Measurements from ENCODE around the gene NCEH1.
"Not testable (repeated sequence)": the region's sequence is repeated elsewhere in the genome, so short reads cannot be mapped to it uniquely, and the experiment has no call there.

NCEH1 gene

GRCh38 chr3:172613845-172614244 lies 97.0 kb downstream of the NCEH1 start:
- DNase-seq (ENCODE audit: low read depth in 2 of 3, low spot score in 2 of 3) = no peak

GRCh38 chr3:172612871-172613678 lies 97.8 kb downstream of the NCEH1 start:
- no peak for DNase-seq (ENCODE audit: low read depth in 2 of 3, low spot score in 2 of 3)

DNA sequence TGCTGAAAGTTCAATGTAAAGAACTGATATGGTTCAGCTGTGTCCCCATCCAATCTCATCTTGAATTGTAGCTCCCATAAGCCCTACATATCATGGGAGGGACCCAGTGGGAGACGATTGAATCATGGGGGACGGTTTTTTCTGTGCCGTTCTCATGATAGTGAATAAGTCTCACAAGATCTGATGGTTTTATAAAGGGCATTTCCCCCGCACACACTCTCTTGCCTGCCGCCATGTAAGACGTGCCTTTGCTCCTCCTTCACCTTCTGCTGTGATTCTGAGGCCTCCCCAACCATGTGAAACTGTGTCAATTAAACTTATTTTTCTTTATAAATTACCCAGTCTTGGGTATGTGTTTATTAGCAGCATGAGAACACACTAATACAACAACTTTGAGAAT lies 101.1 kb downstream of the NCEH1 start:
- no peak for DNase-seq (ENCODE audit: low read depth in 2 of 3, low spot score in 2 of 3)

GRCh38 chr3:172608575-172608974 lies 102.3 kb downstream of the NCEH1 start:
- no peak for DNase-seq (ENCODE audit: low read depth in 2 of 3, low spot score in 2 of 3)

GRCh38 chr3:172607305-172608121 lies 103.4 kb downstream of the NCEH1 start:
- no peak for DNase-seq (ENCODE audit: low read depth in 2 of 3, low spot score in 2 of 3)

DNA sequence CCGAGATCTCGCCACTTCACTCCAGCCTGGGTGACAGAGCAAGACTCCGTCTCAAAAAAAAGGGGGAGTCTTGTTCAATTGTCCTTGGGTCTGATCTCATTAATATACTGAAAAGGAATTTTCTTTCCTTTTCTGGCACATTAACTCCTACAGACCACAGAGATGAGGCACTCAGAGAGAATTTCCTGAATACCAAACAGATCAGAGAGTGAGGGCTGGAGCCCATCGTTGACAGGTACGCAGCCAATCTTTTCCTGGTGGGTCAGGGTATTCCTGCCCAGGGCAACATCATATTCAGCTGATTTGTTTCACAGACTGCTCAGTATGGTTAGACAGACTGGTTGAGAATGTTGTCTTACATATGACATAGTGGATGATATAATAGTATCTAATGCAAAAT lies 104.8 kb downstream of the NCEH1 start:
- no peak for DNase-seq (ENCODE audit: low read depth in 2 of 3, low spot score in 2 of 3)

GRCh38 chr3:172604895-172605646 lies 105.8 kb downstream of the NCEH1 start:
- no peak for DNase-seq (ENCODE audit: low read depth in 2 of 3, low spot score in 2 of 3)

DNA sequence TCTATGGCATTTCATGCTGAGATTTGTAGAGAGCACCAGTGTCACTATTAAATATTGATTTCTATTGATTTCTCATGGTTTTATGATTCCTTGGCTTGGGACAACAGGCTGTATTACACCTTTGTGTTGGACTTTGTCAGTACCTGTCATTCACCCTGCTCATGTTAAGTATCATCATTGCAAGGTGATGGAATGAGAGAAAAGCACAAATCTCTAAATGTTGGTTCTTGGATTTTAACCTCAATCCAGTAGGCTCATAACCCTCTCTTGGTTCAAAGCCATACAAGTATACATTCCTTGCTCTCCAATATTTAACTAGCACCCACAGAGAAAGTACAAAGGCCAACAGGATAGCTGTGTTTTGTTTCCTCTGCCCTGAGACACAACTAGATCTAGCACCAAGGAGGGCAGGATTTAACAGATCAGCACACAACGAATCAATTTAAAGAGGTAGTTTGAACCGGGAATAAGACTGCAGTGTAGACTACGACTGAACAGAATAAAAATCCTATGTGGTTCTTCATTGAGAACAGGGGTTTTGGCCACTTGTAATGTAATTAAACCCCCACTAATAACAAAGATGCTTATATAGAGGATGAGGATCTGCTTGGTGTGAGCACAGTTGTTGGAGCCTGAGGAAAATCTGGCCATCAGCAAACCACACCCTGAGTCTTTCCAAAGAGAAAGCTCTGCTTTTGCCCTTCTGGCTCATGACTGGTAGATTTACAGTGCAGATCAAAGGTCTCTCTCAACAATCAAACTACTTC lies 109.6 kb downstream of the NCEH1 start:
- no peak for DNase-seq (ENCODE audit: low read depth in 2 of 3, low spot score in 2 of 3)

DNA sequence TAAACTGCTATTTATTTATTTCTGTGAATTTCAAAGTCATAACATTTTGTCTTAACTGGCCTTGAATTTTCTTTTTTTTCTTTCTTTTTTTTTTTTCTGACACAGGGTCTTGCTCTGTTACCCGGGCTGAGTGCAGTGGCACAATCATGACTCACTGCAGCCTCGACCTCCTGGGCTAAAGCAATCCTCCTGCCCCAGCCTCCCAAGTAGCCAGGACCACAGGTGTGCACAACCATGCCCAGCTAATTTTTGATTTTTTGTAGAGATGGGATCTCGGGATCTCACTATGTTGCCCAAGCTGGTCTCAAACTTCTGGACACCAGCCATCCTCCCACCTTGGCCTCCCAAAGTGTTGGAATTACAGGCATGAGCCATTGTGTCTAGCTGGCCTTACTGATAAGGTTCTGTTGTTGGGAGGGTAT lies 110.2 kb downstream of the NCEH1 start:
- DNase-seq (ENCODE audit: low read depth in 2 of 3, low spot score in 2 of 3) = no peak

GRCh38 chr3:172598904-172599303 lies 112.0 kb downstream of the NCEH1 start:
- DNase-seq (ENCODE audit: low read depth in 2 of 3, low spot score in 2 of 3) = no peak

DNA sequence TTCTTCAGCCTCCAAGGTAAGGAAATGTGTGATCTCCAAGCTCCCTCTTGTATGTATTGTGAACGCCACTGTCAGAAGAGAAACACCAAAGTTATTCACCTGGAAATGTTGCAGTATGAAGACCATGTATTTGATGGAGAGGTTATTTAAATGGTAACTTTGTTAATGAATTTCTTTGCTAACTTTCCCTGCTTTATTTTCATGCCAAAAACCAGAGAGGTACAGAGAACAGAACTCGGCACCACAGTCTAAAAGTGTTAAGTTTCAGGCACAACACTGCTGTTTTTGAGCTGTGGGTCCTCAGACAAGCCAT lies 114.5 kb downstream of the NCEH1 start:
- no peak for DNase-seq (ENCODE audit: low read depth in 2 of 3, low spot score in 2 of 3)

DNA sequence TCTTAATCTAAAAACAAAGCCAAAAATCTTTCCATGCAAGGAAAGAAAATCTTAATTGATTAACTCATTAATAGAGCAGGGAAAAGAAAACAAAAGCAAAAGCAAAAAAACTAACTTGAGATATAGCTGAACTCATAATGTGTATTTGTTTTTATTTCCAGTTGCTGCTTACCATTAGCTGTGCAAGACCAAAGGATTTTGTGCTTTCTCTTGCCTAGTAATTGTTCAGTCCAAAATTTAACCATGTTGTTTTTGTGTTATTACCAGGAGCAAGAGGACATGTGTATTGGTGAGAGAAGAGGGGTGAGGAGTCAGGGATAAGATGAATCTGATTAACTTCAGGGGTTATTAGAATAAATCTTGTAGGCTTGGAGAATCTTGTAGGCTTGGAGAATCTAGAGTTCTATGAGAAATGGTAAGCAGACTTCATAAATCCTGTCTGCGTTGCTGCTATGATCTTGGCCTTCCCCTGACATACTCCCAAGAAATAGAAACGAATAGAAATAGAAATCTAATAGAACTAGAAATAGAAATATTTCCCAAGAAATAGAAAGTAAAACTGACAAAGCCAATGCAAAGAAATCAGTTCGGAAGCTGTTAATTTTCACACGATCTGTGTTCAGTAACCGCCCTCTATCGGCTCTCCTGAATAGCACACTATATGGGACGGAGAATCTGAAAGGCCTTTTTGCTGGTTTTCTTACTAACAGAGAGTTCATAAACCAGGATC lies 115.0 kb downstream of the NCEH1 start:
- DNase-seq (ENCODE audit: low read depth in 2 of 3, low spot score in 2 of 3) = no peak

GRCh38 chr3:172594900-172595663 lies 115.8 kb downstream of the NCEH1 start:
- DNase-seq (ENCODE audit: low read depth in 2 of 3, low spot score in 2 of 3) = not testable (repeated sequence)

GRCh38 chr3:172592898-172593669 lies 117.8 kb downstream of the NCEH1 start:
- no peak for DNase-seq (ENCODE audit: low read depth in 2 of 3, low spot score in 2 of 3)

GRCh38 chr3:172591876-172592771 lies 118.7 kb downstream of the NCEH1 start:
- peak; percentile 57 to 78 (median 66) for DNase-seq (ENCODE audit: low read depth in 2 of 3, low spot score in 2 of 3)

GRCh38 chr3:172591125-172591605 lies 119.7 kb downstream of the NCEH1 start:
- DNase-seq (ENCODE audit: low read depth in 2 of 3, low spot score in 2 of 3) = no peak

DNA sequence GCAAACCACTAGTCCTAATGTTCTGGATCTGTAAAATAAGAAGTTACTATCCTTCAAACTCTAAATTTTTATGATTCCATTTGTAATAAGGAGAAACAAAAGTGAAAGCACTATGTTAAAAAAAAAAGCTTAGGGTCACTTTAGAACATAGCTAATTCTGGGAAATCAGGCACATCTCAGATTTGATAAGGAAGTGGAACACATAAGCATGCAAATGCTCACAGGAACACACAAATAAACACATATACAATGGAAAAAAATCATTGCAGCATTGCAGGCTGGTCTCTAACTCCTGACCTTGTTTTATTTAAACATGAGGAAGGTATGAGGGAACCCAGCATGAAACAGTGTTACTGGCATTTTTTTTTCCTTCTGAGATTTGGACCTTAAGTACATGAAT lies 124.4 kb downstream of the NCEH1 start:
- no peak for DNase-seq (ENCODE audit: low read depth in 2 of 3, low spot score in 2 of 3)

- no peak for DNase-seq (ENCODE audit: low read depth in 2 of 3, low spot score in 2 of 3)
These were observed 124.9 kb downstream of the NCEH1 start for GRCh38 chr3:172585954-172586353.

Data from activated CD8-positive, alpha-beta memory T cell treated with anti-CD3 and anti-CD28 coated beads for 48 hours (primary cell).